Panc1 (cell line): Measurements from ENCODE around the gene RER1. TPM values are rescaled to one million over a fixed set of nuclear protein-coding genes. Genes with fewer than 3 reads are reported as not detected.

Experiments used
- ATAC-seq: fragments of 200-7000 bp; cut with Tn5 transposase; 2 replicates; pipeline ENCODE4 v1.9.1; 2020; ENCODE audit warnings: mild to moderate bottlenecking, moderate library complexity
- BruUV-seq: library from RNA; stranded (reverse); fragments of 400-500 nt; replicated peaks from 2 replicates; lab custom pipeline; 2021; lab: Mats Ljungman, UMichigan
- CTCF ChIA-PET: fragments of 300-600 bp; sonication (Branson Sonifier 250); formaldehyde crosslinking; loops from one replicate; lab custom pipeline; 2022; ENCODE audit warnings: antibody characterized with exemption; lab: Charles Lee
- POLR2A ChIA-PET: fragments of 300-600 bp; sonication (Branson Sonifier 250); formaldehyde crosslinking; loops from one replicate; lab custom pipeline; 2022; ENCODE audit warnings: antibody characterized with exemption; lab: Charles Lee
- DNase-seq: peaks from one replicate; pipeline ENCODE4 v3.0.0-alpha.2; 2010; ENCODE audit warnings: low read depth, low spot score
- H3K27ac ChIP-seq: 2 replicates; pipeline ENCODE4 v1.5.1; 2011; ENCODE audit warnings: mild to moderate bottlenecking, low read length, inconsistent platforms
- H3K27me3 ChIP-seq: fragments of 200-500 bp; sonication (Bioruptor generic); 2 replicates; pipeline ENCODE4 v1.6.0; 2014; ENCODE audit warnings: low read length, inconsistent platforms; ENCODE audit not compliant: control insufficient read depth, insufficient read depth
- H3K36me3 ChIP-seq: fragments of 200-500 bp; sonication (Bioruptor generic); 2 replicates; pipeline ENCODE4 v1.5.1; 2014; ENCODE audit warnings: inconsistent platforms, mild to moderate bottlenecking, low read length, moderate library complexity; ENCODE audit not compliant: control insufficient read depth, insufficient read depth
- H3K4me1 ChIP-seq: 2 replicates; pipeline ENCODE4 v1.5.1; 2011; ENCODE audit warnings: inconsistent platforms, mild to moderate bottlenecking, low read length, moderate library complexity; ENCODE audit not compliant: control insufficient read depth, insufficient read depth
- H3K4me3 ChIP-seq, 2 experiments: 2 replicates each; pipeline ENCODE4 v1.5.1; 2011 to 2012; ENCODE audit warnings: low read depth in 2 of 2, low read length in 2 of 2, mild to moderate bottlenecking in 2 of 2, inconsistent platforms in 1 of 2, moderate library complexity in 1 of 2
- H3K9me3 ChIP-seq: fragments of 200-500 bp; sonication (Bioruptor generic); 2 replicates; pipeline ENCODE4 v1.5.1; 2014; ENCODE audit warnings: low read depth, mild to moderate bottlenecking, inconsistent platforms, low read length, moderate library complexity; ENCODE audit not compliant: control insufficient read depth, insufficient read depth
- POLR2AphosphoS5 ChIP-seq: IDR thresholded peaks from 2 replicates; pipeline ENCODE4 v1.6.1; 2012; ENCODE audit warnings: mild to moderate bottlenecking, low read depth, low read length, moderate library complexity
- SIN3A ChIP-seq: IDR thresholded peaks from 2 replicates; pipeline ENCODE4 v1.6.1; 2012; ENCODE audit warnings: low read depth, mild to moderate bottlenecking, low read length, moderate library complexity, borderline replicate concordance; ENCODE audit not compliant: insufficient read depth
- TCF7L2 ChIP-seq: IDR thresholded peaks from 2 replicates; pipeline ENCODE4 v1.6.1; 2011; ENCODE audit warnings: mild to moderate bottlenecking, low read depth, low read length, inconsistent platforms
- in situ Hi-C: cut with HindIII; loops from 2 replicates; pipeline ENCODE4 v1.10.0; 2016; ENCODE audit warnings: low sequenced_read_pairs, low pct_unique_long_range_greater_than_20kb
- intact Hi-C: fragments of 100-400 bp; cut with micrococcal nuclease; formaldehyde crosslinking; loops from one replicate; pipeline ENCODE4 v1.10.0; 2022; ENCODE audit not compliant: unreplicated experiment
- total RNA-seq: library from RNA; stranded (reverse); gene quantifications from one replicate; pipeline ENCODE4 v1.2.1, GENCODE V29; 2021; ENCODE audit not compliant: unreplicated experiment
- TF ChIP-seq, protein P1 (sequence below): fragments of 450-650 bp; IDR thresholded peaks from 2 replicates; pipeline ENCODE4 v1.5.1; 2017; ENCODE audit warnings: mild to moderate bottlenecking
- TF ChIP-seq, protein P2 (sequence below), 2 experiments: IDR thresholded peaks; 2 replicates each; pipeline ENCODE4 v1.6.1; 2011 to 2012; ENCODE audit warnings: low read depth in 2 of 2, control low read depth in 1 of 2, low read length in 1 of 2, mild to moderate bottlenecking in 1 of 2, moderate library complexity in 1 of 2; ENCODE audit not compliant: insufficient read depth in 1 of 2

The RER1 gene
- total RNA-seq, 1 experiment from 2014 or later = 235 TPM

DNA sequence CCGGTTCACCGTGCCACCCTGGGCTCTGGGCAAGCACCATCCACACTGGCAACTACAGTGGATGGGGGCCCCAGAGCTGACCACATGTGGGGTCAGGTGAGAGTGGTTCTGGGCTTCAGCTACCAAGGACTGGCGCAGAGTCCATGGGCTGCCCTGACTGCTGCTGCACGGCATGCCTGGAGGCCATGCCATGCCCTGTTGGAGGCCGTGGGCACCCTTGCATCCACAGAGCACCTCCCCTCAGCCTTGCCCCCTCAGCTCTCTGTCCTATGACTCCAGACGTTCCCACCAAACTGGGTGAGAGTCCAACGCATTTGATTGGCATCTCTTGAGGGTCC is 15.7 kb upstream of the RER1 start:
- Histone ChIP-seq H3K27me3 (no peaks in the 10 kb centered on the region), H3K36me3 (no peaks in the 10 kb centered on the region), H3K9me3 (no peaks in the 10 kb centered on the region), H3K4me1 (peaks cover 16% of the 10 kb centered on the region), H3K27ac (no peak overlapping the region), H3K4me3 (no peak overlapping the region)
- ATAC-seq = no peak
- in situ Hi-C loops (no loop called here), intact Hi-C loops (no loop called here)
- ChIA-PET CTCF (no interaction called here), POLR2A (interaction anchor here (0.6 kb wide), 1 partner anchor 1157 kb away, joined by 3 read pairs; no protein-coding TSS in a partner anchor)
- no peak for DNase-seq
- TF ChIP-seq TCF7L2 (no peak), SIN3A (no peak), POLR2AphosphoS5 (no peak)
- TF ChIP-seq, protein P1, sequence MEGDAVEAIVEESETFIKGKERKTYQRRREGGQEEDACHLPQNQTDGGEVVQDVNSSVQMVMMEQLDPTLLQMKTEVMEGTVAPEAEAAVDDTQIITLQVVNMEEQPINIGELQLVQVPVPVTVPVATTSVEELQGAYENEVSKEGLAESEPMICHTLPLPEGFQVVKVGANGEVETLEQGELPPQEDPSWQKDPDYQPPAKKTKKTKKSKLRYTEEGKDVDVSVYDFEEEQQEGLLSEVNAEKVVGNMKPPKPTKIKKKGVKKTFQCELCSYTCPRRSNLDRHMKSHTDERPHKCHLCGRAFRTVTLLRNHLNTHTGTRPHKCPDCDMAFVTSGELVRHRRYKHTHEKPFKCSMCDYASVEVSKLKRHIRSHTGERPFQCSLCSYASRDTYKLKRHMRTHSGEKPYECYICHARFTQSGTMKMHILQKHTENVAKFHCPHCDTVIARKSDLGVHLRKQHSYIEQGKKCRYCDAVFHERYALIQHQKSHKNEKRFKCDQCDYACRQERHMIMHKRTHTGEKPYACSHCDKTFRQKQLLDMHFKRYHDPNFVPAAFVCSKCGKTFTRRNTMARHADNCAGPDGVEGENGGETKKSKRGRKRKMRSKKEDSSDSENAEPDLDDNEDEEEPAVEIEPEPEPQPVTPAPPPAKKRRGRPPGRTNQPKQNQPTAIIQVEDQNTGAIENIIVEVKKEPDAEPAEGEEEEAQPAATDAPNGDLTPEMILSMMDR = no peak
- TF ChIP-seq, protein P2, sequence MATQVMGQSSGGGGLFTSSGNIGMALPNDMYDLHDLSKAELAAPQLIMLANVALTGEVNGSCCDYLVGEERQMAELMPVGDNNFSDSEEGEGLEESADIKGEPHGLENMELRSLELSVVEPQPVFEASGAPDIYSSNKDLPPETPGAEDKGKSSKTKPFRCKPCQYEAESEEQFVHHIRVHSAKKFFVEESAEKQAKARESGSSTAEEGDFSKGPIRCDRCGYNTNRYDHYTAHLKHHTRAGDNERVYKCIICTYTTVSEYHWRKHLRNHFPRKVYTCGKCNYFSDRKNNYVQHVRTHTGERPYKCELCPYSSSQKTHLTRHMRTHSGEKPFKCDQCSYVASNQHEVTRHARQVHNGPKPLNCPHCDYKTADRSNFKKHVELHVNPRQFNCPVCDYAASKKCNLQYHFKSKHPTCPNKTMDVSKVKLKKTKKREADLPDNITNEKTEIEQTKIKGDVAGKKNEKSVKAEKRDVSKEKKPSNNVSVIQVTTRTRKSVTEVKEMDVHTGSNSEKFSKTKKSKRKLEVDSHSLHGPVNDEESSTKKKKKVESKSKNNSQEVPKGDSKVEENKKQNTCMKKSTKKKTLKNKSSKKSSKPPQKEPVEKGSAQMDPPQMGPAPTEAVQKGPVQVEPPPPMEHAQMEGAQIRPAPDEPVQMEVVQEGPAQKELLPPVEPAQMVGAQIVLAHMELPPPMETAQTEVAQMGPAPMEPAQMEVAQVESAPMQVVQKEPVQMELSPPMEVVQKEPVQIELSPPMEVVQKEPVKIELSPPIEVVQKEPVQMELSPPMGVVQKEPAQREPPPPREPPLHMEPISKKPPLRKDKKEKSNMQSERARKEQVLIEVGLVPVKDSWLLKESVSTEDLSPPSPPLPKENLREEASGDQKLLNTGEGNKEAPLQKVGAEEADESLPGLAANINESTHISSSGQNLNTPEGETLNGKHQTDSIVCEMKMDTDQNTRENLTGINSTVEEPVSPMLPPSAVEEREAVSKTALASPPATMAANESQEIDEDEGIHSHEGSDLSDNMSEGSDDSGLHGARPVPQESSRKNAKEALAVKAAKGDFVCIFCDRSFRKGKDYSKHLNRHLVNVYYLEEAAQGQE (IDR thresholded peaks at IDR 0.05; ENCODE audit: insufficient read depth in 1 of 2, low read depth in 2 of 2, low read length in 1 of 2) = no peak
- no TSS peak for BruUV-seq

DNA sequence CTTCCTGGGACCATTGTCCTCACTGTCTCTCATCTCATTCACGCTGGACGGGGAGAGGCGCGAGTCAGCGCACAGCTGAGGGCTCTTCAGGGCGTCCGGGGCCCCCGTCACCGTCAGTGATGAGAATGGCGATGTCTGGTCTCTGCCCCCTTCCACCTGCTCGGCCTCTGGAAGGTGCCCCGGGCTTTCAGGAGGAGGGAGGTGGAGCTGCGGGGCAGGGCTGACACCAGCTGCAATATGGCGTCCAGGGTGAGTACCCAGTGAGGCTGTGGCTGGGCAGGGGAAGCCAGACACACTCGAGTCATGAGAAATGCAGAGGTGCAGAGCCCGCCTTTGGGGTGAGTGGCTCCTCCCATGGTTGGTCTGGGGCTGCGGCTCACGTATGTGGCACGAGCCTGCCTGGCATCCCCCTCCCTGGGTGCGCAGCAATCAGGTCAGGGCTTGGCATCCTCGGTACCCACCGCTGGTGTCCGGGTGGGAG is 15.3 kb upstream of the RER1 start:
- Histone ChIP-seq H3K27me3 (no peaks in the 10 kb centered on the region), H3K36me3 (no peaks in the 10 kb centered on the region), H3K9me3 (no peaks in the 10 kb centered on the region), H3K4me3 (no peak overlapping the region), H3K27ac (no peak overlapping the region), H3K4me1 (peaks cover 16% of the 10 kb centered on the region)
- DNase-seq = no peak
- CTCF ChIA-PET = no interaction called here
- no TSS peak for BruUV-seq
- TF ChIP-seq SIN3A (no peak), POLR2AphosphoS5 (no peak; the same call in 1 of the 2 replicates), TCF7L2 (no peak)
- TF ChIP-seq, protein P1 = no peak
- TF ChIP-seq, protein P2 (IDR thresholded peaks at IDR 0.05; ENCODE audit: insufficient read depth in 1 of 2, low read depth in 2 of 2, low read length in 1 of 2) = no peak
- intact Hi-C loops = no loop called here
- in situ Hi-C loops = no loop called here
- POLR2A ChIA-PET = interaction anchor here (0.5 to 0.6 kb wide), 2 partner anchors 181 to 1156 kb away, joined by 3 to 8 read pairs; no protein-coding TSS in a partner anchor
- ATAC-seq = no peak
